C4-2B (cell line): ENCODE measurements around the gene HLCS.

Experiments used
- ZFX ChIP-seq: fragments of 450-650 bp; IDR thresholded peaks from 2 replicates; pipeline ENCODE4 v1.6.1; 2017
- TF ChIP-seq, protein P1 (sequence below): fragments of 450-650 bp; conservative IDR thresholded peaks from 2 replicates; pipeline ENCODE4 v1.5.1; 2017; ENCODE audit warnings: mild to moderate bottlenecking

DNA sequence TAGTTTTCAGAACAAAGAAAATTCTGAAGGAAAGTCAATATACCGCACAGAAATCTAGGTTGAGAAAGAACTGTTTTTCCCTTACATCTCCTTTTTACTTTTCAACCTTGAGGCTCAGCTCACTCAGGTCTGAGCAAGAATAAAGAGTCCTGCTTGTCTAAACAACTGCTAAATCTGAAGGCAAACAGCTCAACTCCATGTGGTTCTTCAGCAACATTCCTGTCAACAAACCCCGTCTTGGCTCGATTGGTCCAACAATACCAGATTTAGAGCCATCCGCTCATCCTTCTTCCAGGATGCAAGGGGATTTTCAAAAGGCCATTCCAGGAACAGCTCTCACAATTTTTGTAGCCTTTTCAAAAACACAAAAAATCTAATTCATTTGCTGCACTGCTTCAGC lies 119.8 kb downstream of the HLCS start:
- TF ChIP-seq, protein P1, sequence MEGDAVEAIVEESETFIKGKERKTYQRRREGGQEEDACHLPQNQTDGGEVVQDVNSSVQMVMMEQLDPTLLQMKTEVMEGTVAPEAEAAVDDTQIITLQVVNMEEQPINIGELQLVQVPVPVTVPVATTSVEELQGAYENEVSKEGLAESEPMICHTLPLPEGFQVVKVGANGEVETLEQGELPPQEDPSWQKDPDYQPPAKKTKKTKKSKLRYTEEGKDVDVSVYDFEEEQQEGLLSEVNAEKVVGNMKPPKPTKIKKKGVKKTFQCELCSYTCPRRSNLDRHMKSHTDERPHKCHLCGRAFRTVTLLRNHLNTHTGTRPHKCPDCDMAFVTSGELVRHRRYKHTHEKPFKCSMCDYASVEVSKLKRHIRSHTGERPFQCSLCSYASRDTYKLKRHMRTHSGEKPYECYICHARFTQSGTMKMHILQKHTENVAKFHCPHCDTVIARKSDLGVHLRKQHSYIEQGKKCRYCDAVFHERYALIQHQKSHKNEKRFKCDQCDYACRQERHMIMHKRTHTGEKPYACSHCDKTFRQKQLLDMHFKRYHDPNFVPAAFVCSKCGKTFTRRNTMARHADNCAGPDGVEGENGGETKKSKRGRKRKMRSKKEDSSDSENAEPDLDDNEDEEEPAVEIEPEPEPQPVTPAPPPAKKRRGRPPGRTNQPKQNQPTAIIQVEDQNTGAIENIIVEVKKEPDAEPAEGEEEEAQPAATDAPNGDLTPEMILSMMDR: no peak
- no peak for TF ChIP-seq ZFX
